Raji (cell line): Measurements from ENCODE around the gene ARPC1A.
A peak's percentile ranks its signal among the peaks of the same experiment; 100 is the strongest.

ENCODE experiments used
- POLR2A ChIP-seq: IDR thresholded peaks from 2 replicates; pipeline ENCODE4 v1.6.1; 2011; ENCODE audit warnings: low read depth, low read length, control low read depth; ENCODE audit not compliant: insufficient read depth

ARPC1A gene

DNA sequence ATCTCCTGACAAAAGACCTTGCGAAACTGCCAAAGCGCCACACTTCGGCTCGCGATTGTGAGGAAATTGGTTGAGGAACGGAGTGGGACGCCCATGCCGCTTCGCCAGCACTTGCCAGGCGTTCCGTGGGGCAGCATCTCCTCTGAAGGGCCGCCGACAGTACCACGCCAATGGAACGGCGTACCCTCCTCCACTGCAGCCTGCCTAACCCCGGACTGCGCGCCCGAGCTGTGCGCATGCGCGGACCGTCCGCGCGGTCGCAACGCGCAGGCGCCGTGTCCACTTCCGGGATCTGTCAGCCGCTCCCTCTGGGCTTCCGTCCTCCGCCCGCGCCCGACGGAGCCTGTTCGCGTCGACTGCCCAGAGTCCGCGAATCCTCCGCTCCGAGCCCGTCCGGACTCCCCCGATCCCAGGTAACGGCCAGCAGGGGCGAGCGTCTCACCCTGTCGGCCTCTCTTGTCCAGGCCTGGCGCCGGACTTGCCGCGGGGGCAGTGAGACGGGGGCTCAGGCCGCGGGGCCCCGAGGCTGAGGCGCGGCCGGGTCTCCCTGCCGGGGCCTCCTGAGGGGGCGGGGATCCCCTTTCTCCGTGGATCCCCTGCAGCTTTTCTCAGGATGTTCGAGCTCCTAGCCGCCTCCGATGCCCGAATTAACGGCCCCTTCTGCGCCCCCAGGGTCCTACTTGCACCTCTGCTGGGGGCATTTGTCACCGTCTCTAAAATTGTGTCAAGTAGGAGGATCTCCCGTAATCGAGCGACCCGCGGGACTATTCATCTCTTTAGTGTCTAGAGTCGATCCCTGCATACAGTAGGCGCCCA, at the start of gene ARPC1A:
TSS of gene ARPC1A (plus strand) at position 307 of the 816 bp plus-strand sequence. CDS start 7,456 bp downstream, outside the sequence.
- peak; percentile 100 for TF ChIP-seq POLR2A

DNA sequence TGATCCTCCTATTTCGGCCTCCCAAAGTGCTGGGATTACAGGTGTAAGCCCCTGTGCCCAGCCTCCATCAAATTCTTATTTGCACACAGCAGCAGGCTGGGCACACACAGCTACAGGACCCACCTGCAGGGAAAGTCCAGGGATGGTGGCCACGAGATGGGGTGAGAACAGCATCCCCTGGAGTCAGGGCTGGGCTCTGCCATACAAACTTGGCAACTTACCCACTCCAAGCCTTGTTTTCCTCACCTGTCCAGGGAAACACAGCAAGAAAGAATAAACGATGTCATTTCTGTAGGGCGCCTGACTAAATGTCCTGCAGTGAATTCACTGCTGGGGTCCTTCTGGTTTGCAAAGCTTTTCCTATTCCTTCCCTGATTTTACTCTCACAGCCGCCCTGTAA, 47.5 kb upstream of the ARPC1A start:
- TF ChIP-seq POLR2A: no peak

DNA sequence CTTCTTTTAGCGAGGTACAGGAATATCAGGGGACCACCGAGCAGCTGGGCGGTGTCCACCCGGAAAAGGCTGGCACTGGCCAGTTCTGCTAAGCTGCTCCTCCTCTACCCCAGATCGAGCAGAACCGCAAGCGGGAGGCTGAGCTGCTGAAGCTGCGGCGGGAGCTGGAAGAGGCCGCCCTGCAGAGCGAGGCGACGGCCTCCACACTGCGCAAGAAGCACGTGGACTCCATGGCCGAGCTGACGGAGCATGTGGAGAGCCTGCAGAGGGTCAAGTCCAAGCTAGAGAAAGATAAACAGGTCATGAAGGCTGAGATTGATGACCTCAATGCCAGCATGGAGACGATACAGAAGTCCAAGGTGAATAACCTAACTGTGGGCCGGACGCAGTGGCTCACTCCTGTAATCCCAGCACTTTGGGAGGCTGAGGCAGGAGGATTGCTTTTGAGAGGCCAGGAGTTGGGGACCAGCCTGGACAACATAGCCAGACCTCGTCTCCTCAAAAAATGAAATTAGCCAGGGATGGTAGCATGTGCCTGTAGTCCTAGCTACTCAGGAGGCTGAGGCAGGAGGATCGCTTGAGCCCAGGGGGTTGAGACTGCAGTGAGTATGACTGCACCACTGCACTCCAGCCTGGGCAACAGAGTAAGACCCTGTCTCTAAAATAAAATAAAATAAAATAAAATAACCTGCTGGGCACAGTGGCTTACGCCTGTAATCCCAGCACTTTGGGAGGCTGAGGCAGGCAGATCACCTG, 37.7 kb upstream of the ARPC1A start:
- no peak for TF ChIP-seq POLR2A

DNA sequence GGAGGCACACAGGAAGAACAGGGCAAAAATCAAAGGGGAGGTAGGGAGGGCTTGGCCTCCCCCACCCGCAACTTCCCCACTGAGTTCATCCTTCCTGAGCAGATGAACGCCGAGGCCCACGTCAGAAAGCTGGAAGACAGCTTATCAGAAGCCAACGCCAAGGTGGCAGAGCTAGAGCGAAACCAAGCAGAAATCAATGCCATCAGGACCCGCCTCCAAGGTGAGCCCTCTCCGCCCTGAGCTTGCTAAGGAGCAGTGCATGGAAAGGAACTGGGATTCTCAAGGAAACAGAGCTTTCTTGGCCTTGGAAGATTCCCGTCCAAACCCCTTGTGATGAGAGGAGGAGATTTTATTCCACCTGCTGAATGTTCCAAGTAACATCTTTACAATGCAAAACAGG, 36.5 kb upstream of the ARPC1A start:
- TF ChIP-seq POLR2A: no peak

DNA sequence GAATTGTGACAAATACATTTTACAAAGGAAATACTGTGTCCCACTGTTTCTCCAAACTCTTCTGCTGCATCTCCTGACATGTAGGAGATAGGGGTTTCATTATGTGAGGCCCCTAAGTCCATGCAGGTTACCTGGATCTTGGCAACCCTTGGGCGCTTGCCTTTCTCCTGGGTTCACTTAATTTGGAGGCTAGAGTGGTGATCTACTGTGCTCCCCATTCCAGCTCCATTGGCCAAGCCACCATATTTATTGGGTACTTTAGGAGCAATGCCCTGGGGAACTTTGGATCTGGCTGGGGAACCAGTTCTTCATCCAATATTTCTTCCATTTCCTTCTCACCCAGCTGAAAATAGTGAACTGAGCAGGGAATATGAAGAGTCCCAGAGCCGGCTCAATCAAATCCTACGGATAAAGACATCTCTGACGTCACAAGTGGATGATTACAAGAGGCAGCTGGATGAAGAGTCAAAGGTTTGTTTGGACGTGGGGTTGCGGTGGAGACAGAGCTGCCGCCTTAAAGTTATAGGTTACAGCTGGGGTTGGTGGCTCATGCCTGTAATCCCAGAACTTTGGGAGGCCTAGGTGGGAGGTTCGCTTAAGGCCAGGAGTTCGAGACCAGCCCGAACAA, 34.6 kb upstream of the ARPC1A start:
- TF ChIP-seq POLR2A: no peak

DNA sequence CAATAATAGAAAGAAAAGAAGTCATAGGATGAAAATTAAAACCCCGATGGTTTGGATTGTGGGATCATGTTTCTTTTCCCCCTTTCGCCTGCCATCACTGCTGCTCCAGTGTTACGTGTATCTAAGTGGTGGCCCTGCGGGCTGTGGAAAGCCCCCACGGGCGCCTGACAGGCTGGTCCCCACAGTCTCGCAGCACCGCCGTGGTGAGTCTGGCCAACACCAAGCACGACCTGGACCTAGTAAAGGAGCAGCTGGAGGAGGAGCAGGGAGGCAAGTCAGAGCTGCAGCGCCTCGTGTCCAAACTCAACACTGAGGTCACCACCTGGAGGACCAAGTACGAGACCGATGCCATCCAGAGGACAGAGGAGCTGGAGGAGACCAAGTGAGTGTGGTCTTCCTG, 33.6 kb upstream of the ARPC1A start:
- TF ChIP-seq POLR2A: no peak

DNA sequence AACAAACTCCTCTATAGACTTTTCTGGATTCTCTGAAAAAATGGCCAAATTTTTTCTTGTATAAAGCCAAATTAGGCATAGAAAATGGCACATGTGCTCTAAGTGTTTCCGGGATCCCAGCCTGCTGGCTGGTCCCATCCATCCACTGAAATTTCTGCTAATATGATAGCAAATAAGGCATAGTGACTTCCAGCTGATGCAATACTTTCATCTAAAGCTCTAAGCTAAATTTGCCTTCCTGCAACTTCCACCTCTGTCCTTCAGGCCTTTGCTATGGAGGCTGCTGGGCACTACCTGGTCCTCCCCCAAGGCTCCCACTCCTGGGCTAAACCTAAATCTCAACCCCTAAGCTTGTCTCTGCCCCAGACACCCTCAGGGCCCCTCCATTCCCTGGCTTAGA, 32.5 kb upstream of the ARPC1A start:
- TF ChIP-seq POLR2A: no peak

DNA sequence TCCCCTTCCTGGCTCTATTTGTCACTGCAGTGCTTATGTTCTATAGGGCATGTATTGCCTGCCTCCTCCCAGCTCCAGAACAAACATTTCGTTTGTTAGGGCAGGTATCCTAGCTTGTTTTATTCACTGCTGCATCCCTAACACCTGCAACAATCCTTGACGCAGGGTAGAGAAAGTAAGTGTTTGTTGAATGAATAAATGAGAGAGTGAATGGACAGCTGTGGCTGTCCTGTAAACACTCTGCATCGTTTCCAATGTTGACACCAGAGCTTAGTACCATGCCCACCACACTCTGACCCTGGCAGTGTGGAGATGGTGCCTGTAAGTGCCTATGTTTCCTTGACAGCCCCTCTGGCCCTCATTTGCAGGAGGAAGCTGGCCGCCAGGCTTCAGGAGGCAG, 32.0 kb upstream of the ARPC1A start:
- no peak for TF ChIP-seq POLR2A

DNA sequence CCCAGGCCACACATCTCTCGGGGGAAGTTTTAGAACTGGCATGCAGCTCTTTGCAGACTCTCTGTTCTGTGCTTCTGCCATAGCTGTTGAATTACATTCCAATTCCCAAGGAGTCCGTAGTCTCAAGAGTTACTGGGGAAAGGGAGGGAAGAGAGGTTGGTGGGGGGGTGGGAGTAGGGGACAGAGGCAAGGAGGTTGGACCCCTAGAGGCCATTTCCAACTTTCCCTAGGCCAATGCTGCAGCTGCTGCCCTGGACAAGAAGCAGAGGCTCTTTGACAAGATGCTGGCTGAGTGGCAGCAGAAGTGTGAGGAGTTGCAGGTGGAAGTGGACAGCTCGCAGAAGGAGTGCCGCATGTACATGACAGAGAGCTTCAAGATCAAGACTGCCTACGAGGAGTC, 29.2 kb upstream of the ARPC1A start:
- no peak for TF ChIP-seq POLR2A

DNA sequence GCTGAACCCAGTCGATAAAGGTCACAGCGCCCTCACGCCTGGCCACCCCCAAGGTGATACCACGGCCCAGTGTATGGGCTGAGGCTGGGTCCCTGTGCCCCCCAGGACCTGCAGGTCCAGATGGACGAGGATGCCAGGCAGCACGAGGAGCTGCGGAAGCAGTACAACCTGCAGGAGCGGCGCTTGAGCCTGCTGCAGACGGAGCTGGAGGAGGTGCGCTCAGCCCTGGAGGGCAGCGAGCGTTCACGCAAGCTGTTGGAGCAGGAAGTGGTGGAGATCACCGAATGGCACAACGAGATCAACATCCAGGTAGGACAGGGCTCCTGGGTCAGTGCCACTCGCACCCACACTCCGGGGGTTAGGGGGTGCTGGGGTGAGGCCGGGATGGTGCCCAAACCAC, 24.2 kb upstream of the ARPC1A start:
- TF ChIP-seq POLR2A: no peak

DNA sequence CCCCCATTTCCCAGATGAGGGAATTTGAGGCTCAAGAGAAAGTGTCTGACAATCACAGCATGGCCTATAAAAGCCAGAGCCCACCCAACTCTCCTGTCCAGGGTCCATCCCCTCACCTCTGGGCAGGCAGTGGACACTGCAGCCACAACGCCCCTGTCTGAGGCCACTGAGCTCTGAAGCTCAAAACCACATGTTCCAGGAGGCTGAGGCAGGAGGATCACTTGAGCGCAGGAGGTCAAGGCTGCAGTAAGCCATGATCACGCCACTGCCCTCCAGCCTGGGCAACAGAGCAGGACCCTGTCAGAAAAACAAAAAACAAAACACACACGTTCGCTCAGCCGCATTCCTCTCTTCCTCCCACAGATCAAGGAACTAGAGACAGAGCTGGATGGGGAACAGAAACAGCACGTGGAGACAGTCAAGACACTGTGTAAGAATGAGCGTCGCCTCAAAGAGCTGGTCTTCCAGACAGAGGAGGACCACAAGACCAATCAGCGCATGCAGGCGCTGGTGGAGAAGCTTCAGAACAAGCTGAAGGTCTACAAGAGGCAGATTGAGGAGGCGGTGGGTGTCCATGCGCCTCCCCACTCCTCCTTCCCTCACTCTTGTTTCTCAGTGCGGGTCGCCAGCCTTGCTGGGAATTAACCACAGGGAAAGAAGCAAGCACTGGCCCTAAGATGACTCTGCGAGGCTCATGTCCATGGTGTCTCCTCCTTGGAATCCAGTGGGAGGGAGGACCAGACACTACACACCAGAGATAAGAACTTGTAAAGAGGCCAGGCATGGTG, 20.0 kb upstream of the ARPC1A start:
- TF ChIP-seq POLR2A: no peak

DNA sequence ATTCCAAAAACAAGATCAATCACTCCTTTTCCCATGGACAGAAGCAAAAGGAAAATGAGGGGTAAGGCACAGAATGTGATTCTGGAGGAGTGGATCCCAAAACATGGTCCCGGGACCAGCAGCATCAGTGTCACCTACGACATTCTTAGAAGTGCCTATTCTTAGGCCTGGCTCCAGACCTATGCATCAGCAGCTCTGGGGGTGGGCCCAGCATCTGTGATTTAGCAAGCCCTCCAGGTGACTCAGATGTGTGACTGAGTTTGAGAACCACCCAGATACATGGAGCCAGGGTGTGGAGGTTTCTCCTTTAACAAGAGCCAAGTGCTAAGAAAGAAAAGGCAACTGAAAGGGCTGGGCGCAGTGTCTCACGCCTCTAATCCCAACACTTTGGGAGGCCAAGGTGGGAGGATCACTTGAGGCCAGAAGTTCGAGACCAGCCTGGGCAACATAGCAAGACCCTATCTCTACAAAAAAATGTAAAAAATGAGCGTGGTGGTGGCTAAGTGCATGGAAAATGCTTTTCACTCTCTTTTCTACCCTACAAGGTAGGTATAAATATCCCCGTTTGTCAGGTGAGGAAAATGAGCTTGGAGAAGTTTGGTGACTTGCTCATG, 17.1 kb upstream of the ARPC1A start:
- TF ChIP-seq POLR2A: no peak

DNA sequence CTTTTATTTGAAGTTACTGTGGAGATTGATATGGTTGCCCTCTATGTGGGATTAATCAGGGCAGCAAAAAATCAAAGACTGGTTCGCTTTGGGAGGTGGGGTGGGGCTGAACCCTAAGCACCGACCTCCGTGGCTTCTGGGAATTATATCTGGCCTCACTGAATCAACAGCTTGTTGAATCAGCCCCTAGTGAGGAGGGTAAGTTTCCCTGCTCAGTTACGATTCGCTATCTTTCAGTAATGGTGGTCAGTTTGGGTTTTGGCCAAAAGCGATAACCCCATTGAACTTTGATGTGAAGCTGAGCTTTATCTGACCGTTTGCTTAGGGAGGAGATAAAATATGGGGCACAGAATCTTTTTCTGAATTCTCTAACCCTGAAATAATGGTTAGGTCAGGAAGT, 16.6 kb upstream of the ARPC1A start:
- no peak for TF ChIP-seq POLR2A

DNA sequence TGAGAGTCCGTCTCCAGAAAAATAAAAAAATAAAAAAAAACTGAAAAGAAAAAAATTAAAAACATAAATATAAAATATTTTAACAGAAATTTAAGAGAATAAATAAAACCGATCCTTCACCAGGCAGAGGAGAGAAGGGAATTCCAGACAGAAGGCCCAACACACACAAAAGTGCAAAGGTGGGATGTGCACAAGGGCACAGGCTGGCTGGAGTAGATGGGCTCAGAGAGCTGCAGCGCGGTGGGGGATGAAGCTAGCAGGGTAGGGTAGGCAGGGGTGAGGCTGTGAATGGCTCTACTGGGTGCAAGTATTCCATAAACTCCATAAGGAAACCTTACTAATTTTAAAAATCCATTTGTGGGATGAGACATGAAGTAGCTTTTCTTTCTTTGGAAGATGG, 15.7 kb upstream of the ARPC1A start:
- TF ChIP-seq POLR2A: no peak

DNA sequence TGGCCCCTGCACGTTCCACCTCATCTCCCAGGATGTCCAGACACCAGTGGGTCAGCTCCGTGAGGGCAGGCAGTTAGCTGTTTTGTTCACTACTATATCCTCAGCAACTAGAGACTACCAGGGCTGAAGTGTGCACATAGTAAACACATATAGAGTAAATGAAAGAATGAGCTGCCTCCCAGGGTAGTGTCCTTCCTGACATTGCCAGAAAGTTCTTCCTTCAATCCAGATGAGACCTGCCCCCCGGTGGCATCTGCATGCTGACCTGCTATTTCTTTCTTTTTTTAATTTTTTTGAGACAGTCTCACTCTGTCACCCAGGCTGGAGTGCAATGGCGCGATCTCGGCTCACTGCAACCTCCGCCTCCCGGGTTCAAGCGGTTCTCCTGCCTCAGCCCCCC, 14.0 kb upstream of the ARPC1A start:
- TF ChIP-seq POLR2A: no peak
